GM13977 (cell line): Measurements from ENCODE around the gene TGFB2.

Experiments used
- DNase-seq: peaks from one replicate; pipeline ENCODE4 v3.0.0; 2012; ENCODE audit warnings: low spot score
- CTCF ChIP-seq: IDR thresholded peaks from 2 replicates; pipeline ENCODE4 v1.5.1; 2012; ENCODE audit warnings: mild to moderate bottlenecking, control low read depth; ENCODE audit not compliant: insufficient read depth; ENCODE audit errors: extremely low read depth, missing control alignments
- in situ Hi-C: fragments of 300-500 bp; cut with MboI; formaldehyde crosslinking; loops from one replicate; pipeline ENCODE4 v1.12.0; 2022; ENCODE audit warnings: low sequenced_read_pairs, low pct_unique_long_range_greater_than_20kb, mixed read lengths, inconsistent platforms; ENCODE audit not compliant: unreplicated experiment

The TGFB2 gene

GRCh38 chr1:218475275-218475674 is 130.1 kb downstream of the TGFB2 start:
- DNase-seq, result no peak
- TF ChIP-seq CTCF, result no peak
- in situ Hi-C loops, result no loop called here

GRCh38 chr1:218475699-218476098 is 130.6 kb downstream of the TGFB2 start:
- no peak for TF ChIP-seq CTCF
- in situ Hi-C loops, result no loop called here
- no peak for DNase-seq

- no peak for DNase-seq
- TF ChIP-seq CTCF, result no peak
- in situ Hi-C loops, result no loop called here
These were observed 131.2 kb downstream of the TGFB2 start for GRCh38 chr1:218476385-218476784.

- DNase-seq, result no peak
- no peak for TF ChIP-seq CTCF
- in situ Hi-C loops, result no loop called here
These were observed 133.2 kb downstream of the TGFB2 start for GRCh38 chr1:218478336-218478735.

- TF ChIP-seq CTCF, result no peak
- in situ Hi-C loops, result no loop called here
- no peak for DNase-seq
These were observed 134.4 kb downstream of the TGFB2 start for GRCh38 chr1:218479436-218480115.

- in situ Hi-C loops, result no loop called here
- TF ChIP-seq CTCF, result no peak
- no peak for DNase-seq
These were observed 135.0 kb downstream of the TGFB2 start for GRCh38 chr1:218480137-218480536.
